ENCODE measurements around the gene SH3YL1.

DNA sequence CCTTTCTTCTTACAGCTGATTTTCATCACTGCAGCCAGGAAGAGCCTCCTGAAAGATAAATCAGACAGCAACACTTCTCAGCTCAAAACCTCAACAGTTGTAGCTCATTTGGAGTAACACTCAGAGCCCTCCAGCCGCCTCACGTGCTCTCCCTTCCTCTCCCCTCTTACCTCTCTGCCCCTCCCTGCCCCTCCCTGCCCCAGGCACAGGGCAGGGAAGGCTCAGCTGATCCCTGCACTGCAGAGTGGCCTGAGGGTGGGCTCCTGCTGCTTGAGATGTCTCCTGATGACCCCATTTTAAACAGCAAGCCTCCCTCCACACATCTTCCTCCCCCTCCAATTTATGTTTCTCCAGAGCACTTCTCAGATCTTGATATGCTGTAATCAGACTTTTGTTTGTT is 54.4 kb downstream of the SH3YL1 start:
- TF ChIP-seq, protein P1, sequence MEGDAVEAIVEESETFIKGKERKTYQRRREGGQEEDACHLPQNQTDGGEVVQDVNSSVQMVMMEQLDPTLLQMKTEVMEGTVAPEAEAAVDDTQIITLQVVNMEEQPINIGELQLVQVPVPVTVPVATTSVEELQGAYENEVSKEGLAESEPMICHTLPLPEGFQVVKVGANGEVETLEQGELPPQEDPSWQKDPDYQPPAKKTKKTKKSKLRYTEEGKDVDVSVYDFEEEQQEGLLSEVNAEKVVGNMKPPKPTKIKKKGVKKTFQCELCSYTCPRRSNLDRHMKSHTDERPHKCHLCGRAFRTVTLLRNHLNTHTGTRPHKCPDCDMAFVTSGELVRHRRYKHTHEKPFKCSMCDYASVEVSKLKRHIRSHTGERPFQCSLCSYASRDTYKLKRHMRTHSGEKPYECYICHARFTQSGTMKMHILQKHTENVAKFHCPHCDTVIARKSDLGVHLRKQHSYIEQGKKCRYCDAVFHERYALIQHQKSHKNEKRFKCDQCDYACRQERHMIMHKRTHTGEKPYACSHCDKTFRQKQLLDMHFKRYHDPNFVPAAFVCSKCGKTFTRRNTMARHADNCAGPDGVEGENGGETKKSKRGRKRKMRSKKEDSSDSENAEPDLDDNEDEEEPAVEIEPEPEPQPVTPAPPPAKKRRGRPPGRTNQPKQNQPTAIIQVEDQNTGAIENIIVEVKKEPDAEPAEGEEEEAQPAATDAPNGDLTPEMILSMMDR (IDR thresholded peaks at IDR 0.05; ENCODE audit: borderline replicate concordance, extremely low read depth, low read length, poor library complexity, severe bottlenecking): no peak
- no peak for TF ChIP-seq EZH2 (IDR thresholded peaks at IDR 0.05; ENCODE audit: borderline replicate concordance, low read depth, low read length, severe bottlenecking)
